Measurements from ENCODE around the gene HMG20A.

GRCh38 chr15:77514641-77515402 is 94.1 kb downstream of the HMG20A start:
- TF ChIP-seq CTCF (IDR thresholded peaks at IDR 0.05) (no peak), POLR2AphosphoS5 (IDR thresholded peaks at IDR 0.05) (no peak)
